Activated CD4-positive, alpha-beta T cell treated with anti-CD3 and anti-CD28 coated beads, Interleukin-2, amount 10 ng/mL, durations not matched to agents 7 days and 5 days (primary cell): ENCODE results near the gene HEPHL1. TPM values are rescaled to one million over a fixed set of nuclear protein-coding genes. Genes with fewer than 3 reads are reported as not detected.
"Not testable (repeated sequence)": the region's sequence is repeated elsewhere in the genome, so short reads cannot be mapped to it uniquely, and the experiment has no call there.

ENCODE experiments used
- CTCF ChIA-PET: fragments of 350-600 bp; sonication (Branson Sonifier 250); formaldehyde crosslinking; loops from one replicate; lab custom pipeline; 2021; ENCODE audit warnings: antibody characterized with exemption; lab: Charles Lee
- POLR2A ChIA-PET: fragments of 350-600 bp; sonication (Branson Sonifier 250); formaldehyde crosslinking; loops from one replicate; lab custom pipeline; 2021; ENCODE audit warnings: antibody characterized with exemption; lab: Charles Lee
- DNase-seq: peaks from one replicate; pipeline ENCODE4 v3.0.0-alpha.2; 2020
- H3K27ac Mint-ChIP-seq: one replicate; pipeline ENCODE4 v1.8.0; 2021; ENCODE audit warnings: mild to moderate bottlenecking, moderate library complexity, mixed read lengths
- H3K27me3 Mint-ChIP-seq: one replicate; pipeline ENCODE4 v1.8.0; 2021; ENCODE audit warnings: mixed read lengths
- H3K36me3 Mint-ChIP-seq: one replicate; pipeline ENCODE4 v1.8.0; 2021; ENCODE audit warnings: low read depth, mixed read lengths
- H3K4me1 Mint-ChIP-seq: one replicate; pipeline ENCODE4 v1.8.0; 2021; ENCODE audit warnings: mixed read lengths
- H3K4me3 Mint-ChIP-seq: one replicate; pipeline ENCODE4 v1.8.0; 2021; ENCODE audit warnings: mild to moderate bottlenecking, moderate library complexity, mixed read lengths
- H3K9me3 Mint-ChIP-seq: one replicate; pipeline ENCODE4 v1.8.0; 2021; ENCODE audit warnings: mixed read lengths
- total RNA-seq, 2 experiments: library from RNA; stranded (reverse); gene quantifications; one replicate each; pipeline ENCODE4 v1.2.3, GENCODE V29; 2021

HEPHL1 gene
- total RNA-seq: not detected

GRCh38 chr11:94020777-94021481 is at the start of gene HEPHL1:
Gene HEPHL1 (plus strand): TSS chr11:94021354. CDS start chr11:94021369, 15 bp downstream.
- CTCF ChIA-PET: no interaction called here
- POLR2A ChIA-PET: no interaction called here

DNA sequence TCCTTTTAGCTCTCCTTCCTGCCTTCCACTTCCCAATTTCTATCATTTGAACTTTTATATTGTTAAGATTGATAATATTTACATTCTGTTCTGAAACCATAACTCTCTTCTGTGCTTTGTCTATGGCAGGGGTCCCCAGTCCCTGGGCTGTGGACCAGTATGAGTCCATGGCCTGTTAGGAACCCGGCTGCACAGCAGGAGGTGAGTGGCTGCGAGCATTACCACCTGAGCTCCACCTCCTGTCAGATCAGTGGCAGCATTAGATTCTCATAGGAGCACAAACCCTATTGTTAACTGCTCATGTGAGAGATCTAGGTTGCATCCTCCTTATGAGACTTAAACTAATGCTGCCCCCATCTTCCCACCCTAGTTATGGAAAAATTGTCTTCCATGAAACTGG is 48.4 kb upstream of the HEPHL1 start:
- H3K27me3 Mint-ChIP-seq: peaks cover 11% of the 10 kb centered on the region
- CTCF ChIA-PET: interaction anchor here (1.1 kb wide), 1 partner anchor 9 kb away, joined by 3 read pairs; no protein-coding TSS in a partner anchor
- peaks cover 3% of the 10 kb centered on the region for H3K9me3 Mint-ChIP-seq
- H3K27ac Mint-ChIP-seq: no peak overlapping the region
- no peaks in the 10 kb centered on the region for H3K4me1 Mint-ChIP-seq
- no peak for DNase-seq
- no peak overlapping the region for H3K4me3 Mint-ChIP-seq
- no peaks in the 10 kb centered on the region for H3K36me3 Mint-ChIP-seq
- POLR2A ChIA-PET: no interaction called here

More at GRCh38 chr11:94020777-94021481, at the start of gene HEPHL1:
- Mint-ChIP-seq H3K4me3 (no peak within 1 kb of the TSS), H3K4me1 (no peaks in the 10 kb centered on the region), H3K36me3 (no peaks in the 10 kb centered on the region), H3K27ac (no peak within 1 kb of the TSS), H3K27me3 (no peaks in the 10 kb centered on the region), H3K9me3 (no peaks in the 10 kb centered on the region)
- no peak for DNase-seq

DNA sequence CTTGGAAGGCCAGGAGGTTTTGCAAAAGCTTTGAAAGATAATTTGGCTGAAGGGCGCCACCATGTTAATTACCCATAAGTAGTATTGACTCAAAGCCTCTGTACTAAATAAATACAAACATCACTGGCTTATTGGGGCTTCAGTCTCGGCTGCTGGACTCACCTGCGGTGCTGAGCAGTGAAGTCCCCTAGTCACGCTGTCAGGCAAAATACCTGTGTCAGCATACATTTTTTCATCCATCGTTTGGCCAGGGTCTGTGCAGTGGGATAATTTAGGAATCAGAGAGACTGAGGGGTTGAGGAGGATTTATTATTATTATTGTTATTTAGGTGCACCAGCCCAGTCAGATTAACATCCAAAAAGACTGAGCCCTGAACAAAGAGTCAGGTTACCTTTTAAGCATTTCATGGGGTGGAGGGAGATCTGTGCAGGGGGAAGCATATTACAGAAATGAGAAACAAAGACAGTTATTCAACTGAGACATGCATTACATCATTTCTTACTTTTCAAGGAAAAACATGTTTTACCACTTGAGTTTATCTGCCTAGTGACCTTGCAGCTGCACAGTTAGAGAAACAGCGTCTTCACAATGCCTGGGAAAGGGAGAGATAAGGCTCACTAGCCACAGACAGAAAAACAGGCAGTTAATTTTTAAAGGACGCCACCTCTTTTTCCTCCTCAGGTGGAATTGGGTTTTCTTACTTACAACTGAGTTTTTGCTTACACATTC is 47.7 kb upstream of the HEPHL1 start:
- H3K4me1 Mint-ChIP-seq, H3K4me3 Mint-ChIP-seq, DNase-seq, POLR2A ChIA-PET, H3K9me3 Mint-ChIP-seq, H3K36me3 Mint-ChIP-seq, H3K27ac Mint-ChIP-seq: not testable (repeated sequence)
- H3K27me3 Mint-ChIP-seq: peaks cover 11% of the 10 kb centered on the region
- CTCF ChIA-PET: interaction anchor here (1.2 kb wide), 1 partner anchor 10 kb away, joined by 3 read pairs; no protein-coding TSS in a partner anchor

DNA sequence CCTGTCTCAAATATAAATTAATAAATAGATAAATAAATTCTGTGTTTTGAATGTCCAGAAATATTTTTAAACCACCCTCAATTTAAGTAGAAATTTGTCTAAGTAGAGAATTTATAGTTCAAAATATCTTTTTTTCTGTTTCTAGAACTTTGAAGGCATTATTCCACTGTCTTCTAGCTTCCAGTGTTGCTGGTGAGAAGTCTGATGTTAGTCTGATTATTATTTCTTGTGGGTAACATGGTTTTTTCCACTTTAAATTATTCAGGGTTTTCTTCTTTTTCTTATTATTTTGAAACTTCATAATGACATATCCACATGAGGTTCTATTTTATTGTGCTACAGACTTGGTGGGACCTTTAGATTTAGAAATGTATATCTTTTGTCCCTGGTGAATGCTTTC is 46.4 kb upstream of the HEPHL1 start:
- no peak for DNase-seq
- Mint-ChIP-seq H3K9me3 (peaks cover 3% of the 10 kb centered on the region), H3K27me3 (peaks cover 15% of the 10 kb centered on the region), H3K4me1 (no peaks in the 10 kb centered on the region), H3K36me3 (no peaks in the 10 kb centered on the region), H3K27ac (no peak overlapping the region), H3K4me3 (no peak overlapping the region)
- CTCF ChIA-PET: interaction anchor here (1.2 kb wide), 1 partner anchor 8 kb away, joined by 3 read pairs; no protein-coding TSS in a partner anchor
- POLR2A ChIA-PET: no interaction called here

GRCh38 chr11:93976577-93977254 is 44.4 kb upstream of the HEPHL1 start:
- H3K9me3 Mint-ChIP-seq, POLR2A ChIA-PET, CTCF ChIA-PET, H3K27ac Mint-ChIP-seq, DNase-seq, H3K36me3 Mint-ChIP-seq, H3K4me3 Mint-ChIP-seq, H3K4me1 Mint-ChIP-seq: not testable (repeated sequence)
- peaks cover 19% of the 10 kb centered on the region for H3K27me3 Mint-ChIP-seq

- CTCF ChIA-PET: interaction anchor here (0.6 to 0.8 kb wide), 2 partner anchors 9 to 1024 kb away, joined by 3 read pairs; no protein-coding TSS in a partner anchor
Observed at GRCh38 chr11:93983542-93984195, 37.5 kb upstream of the HEPHL1 start.

DNA sequence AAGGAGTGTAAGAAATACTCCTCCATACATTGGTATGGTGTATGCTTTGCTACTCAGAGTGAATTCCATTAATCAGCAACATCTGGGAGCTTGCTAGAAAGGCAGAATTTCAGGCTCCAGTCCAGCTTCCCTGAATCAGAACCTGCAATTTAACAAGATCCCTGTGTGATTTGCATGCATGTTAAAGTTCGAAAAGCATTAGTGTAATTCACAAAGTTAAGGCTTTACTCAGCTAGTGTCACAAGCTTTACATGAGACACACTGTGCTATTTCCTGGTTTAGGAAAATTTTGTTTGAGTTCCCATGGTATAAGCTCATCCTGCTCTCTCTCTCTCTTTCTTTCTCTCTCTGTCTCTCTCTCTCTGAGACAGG is 37.0 kb upstream of the HEPHL1 start:
- H3K27ac Mint-ChIP-seq: no peak overlapping the region
- POLR2A ChIA-PET: no interaction called here
- no peaks in the 10 kb centered on the region for H3K9me3 Mint-ChIP-seq

More at GRCh38 chr11:93983542-93984195, 37.5 kb upstream of the HEPHL1 start:
- Mint-ChIP-seq H3K4me3 (no peak overlapping the region), H3K36me3 (no peaks in the 10 kb centered on the region), H3K9me3 (no peaks in the 10 kb centered on the region), H3K4me1 (no peaks in the 10 kb centered on the region), H3K27ac (no peak overlapping the region), H3K27me3 (peaks cover 9% of the 10 kb centered on the region)
- no peak for DNase-seq
- POLR2A ChIA-PET: no interaction called here

DNA sequence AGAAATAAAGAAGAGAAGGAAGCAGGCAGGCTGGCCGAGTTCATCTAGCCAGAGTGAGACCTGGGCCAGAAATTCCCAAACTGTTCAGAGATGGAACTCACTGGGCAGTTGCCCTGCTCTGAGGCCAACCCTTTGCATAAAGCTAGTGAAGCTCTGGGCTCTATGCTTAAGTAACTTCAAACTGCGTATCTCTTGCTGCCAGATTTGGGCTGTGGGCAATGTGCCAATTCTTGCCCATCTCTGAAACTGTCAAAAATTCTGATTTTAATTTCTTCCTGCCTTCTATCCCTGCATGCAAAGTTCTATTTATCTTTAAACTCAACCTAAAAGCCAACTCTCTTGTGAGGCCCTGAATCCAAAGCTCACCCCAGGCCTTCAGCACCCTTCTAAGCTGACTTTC is 36.2 kb upstream of the HEPHL1 start:
- Mint-ChIP-seq H3K4me3 (no peak overlapping the region), H3K4me1 (no peaks in the 10 kb centered on the region), H3K27me3 (peaks cover 3% of the 10 kb centered on the region), H3K36me3 (no peaks in the 10 kb centered on the region), H3K9me3 (no peaks in the 10 kb centered on the region), H3K27ac (no peak overlapping the region)
- ChIA-PET CTCF (no interaction called here), POLR2A (no interaction called here)
- DNase-seq: no peak

More for the DNA sequence above, 37.0 kb upstream of the HEPHL1 start:
- no peak for DNase-seq
- no peaks in the 10 kb centered on the region for H3K36me3 Mint-ChIP-seq
- no peaks in the 10 kb centered on the region for H3K4me1 Mint-ChIP-seq
- H3K4me3 Mint-ChIP-seq: no peak overlapping the region
- peaks cover 9% of the 10 kb centered on the region for H3K27me3 Mint-ChIP-seq
- CTCF ChIA-PET: no interaction called here

GRCh38 chr11:93986716-93987115 is 34.4 kb upstream of the HEPHL1 start:
- H3K4me3 Mint-ChIP-seq: no peak overlapping the region
- H3K9me3 Mint-ChIP-seq: no peaks in the 10 kb centered on the region
- no peaks in the 10 kb centered on the region for H3K36me3 Mint-ChIP-seq
- no peaks in the 10 kb centered on the region for H3K4me1 Mint-ChIP-seq
- DNase-seq: no peak
- ChIA-PET CTCF (interaction anchor here (0.6 kb wide), 1 partner anchor 378 kb away, joined by 3 read pairs; no protein-coding TSS in a partner anchor), POLR2A (no interaction called here)
- H3K27me3 Mint-ChIP-seq: no peaks in the 10 kb centered on the region
- no peak overlapping the region for H3K27ac Mint-ChIP-seq

GRCh38 chr11:93988455-93988854 is 32.7 kb upstream of the HEPHL1 start:
- DNase-seq: no peak
- Mint-ChIP-seq H3K36me3 (no peaks in the 10 kb centered on the region), H3K9me3 (peaks cover 4% of the 10 kb centered on the region), H3K27me3 (no peaks in the 10 kb centered on the region), H3K4me1 (no peaks in the 10 kb centered on the region), H3K27ac (no peak overlapping the region), H3K4me3 (no peak overlapping the region)
- ChIA-PET POLR2A (no interaction called here), CTCF (no interaction called here)

- Mint-ChIP-seq H3K9me3 (peaks cover 4% of the 10 kb centered on the region), H3K4me1 (no peaks in the 10 kb centered on the region), H3K4me3 (no peak overlapping the region), H3K27ac (no peak overlapping the region), H3K36me3 (no peaks in the 10 kb centered on the region), H3K27me3 (no peaks in the 10 kb centered on the region)
- ChIA-PET CTCF (no interaction called here), POLR2A (no interaction called here)
- no peak for DNase-seq
Observed at GRCh38 chr11:93988912-93989311, 32.2 kb upstream of the HEPHL1 start.

DNA sequence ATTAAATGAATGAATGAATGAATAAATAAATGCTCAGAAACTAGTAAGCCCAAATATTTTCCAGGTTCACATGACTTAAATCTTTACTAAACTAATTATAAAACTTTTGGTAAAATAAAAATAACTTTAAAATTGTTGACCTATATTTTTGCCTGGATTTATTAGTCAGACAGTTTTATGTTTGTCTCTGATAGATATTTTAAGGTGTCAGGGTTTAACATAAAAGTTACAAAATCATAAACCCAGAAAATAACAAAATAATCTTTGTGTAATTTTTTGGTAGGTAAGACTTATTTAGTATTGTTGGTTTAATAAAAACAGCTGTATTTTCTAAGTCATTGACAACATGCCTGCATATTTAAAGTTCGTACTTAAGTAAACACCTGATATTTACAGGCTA is 27.4 kb upstream of the HEPHL1 start:
- Mint-ChIP-seq H3K36me3 (no peaks in the 10 kb centered on the region), H3K27me3 (no peaks in the 10 kb centered on the region), H3K9me3 (peaks cover 7% of the 10 kb centered on the region), H3K4me1 (no peaks in the 10 kb centered on the region), H3K27ac (no peak overlapping the region), H3K4me3 (no peak overlapping the region)
- ChIA-PET CTCF (no interaction called here), POLR2A (no interaction called here)
- no peak for DNase-seq
